Prostate gland (tissue), 2 donors: ENCODE results near the gene ATP9A. TPM values are rescaled to one million over a fixed set of nuclear protein-coding genes. Genes with fewer than 3 reads are reported as not detected.
"Not testable (repeated sequence)": the region's sequence is repeated elsewhere in the genome, so short reads cannot be mapped to it uniquely, and the experiment has no call there.

Experiments used
- DNase-seq: peaks from one replicate; pipeline ENCODE4 v3.0.0-alpha.2; 2019; ENCODE audit warnings: low spot score
- H3K27ac ChIP-seq, 2 donors: fragments of 200-600 bp; sonication (generic); 2 replicates each; pipeline ENCODE4 v1.5.1; 2017 to 2019
- H3K27me3 ChIP-seq: fragments of 200-600 bp; sonication (generic); replicated peaks from 2 replicates; pipeline ENCODE4 v1.5.1; 2019; ENCODE audit not compliant: insufficient read depth
- H3K36me3 ChIP-seq, 2 donors: fragments of 200-600 bp; sonication (generic); 1 replicate in 1 of 2; 2 replicates in 1 of 2; pipeline versions ENCODE4 v1.5.1 to v1.8.1; 2017 to 2019
- H3K4me1 ChIP-seq: fragments of 200-600 bp; sonication (generic); replicated peaks from 2 replicates; pipeline ENCODE4 v1.5.1; 2019
- H3K4me3 ChIP-seq, 2 donors: fragments of 200-600 bp; sonication (generic); 2 replicates each; pipeline ENCODE4 v1.5.1; 2017 to 2019
- H3K9me3 ChIP-seq: fragments of 200-600 bp; sonication (generic); 2 replicates; pipeline ENCODE4 v1.5.1; 2017
- CTCF ChIP-seq, 4 experiments: fragments of 200-600 bp in 2 of 4; fragments of 450-650 bp in 2 of 4; sonication (generic) in 2 of 4; IDR thresholded peaks; 1 replicate in 3 of 4; 2 replicates in 1 of 4; pipeline ENCODE4 v1.5.1; 2016 to 2019; ENCODE audit warnings: antibody characterized with exemption in 4 of 4, mild to moderate bottlenecking in 2 of 4, moderate library complexity in 2 of 4
- POLR2A ChIP-seq: fragments of 450-650 bp; IDR thresholded peaks from one replicate; pipeline ENCODE4 v1.6.1; 2016; ENCODE audit warnings: antibody characterized with exemption, mild to moderate bottlenecking
- POLR2AphosphoS5 ChIP-seq: sonication (generic); formaldehyde crosslinking; IDR thresholded peaks from one replicate; pipeline ENCODE4 v1.6.1; 2017; ENCODE audit warnings: antibody characterized with exemption
- WGBS: methylation state at CpG from one replicate; pipeline ENCODE4 v1.1.5; 2018; 5-methylcytosine and 5-hydroxymethylcytosine counted together
- intact Hi-C: fragments of 100-400 bp; cut with DNase I; formaldehyde crosslinking; loops from one replicate; pipeline ENCODE4 v1.14.2; 2022
- total RNA-seq, 2 donors: library from RNA; depleted of rRNA; stranded (reverse); fragments of >200 nt; gene quantifications; one replicate each; pipeline ENCODE4 v1.1.0, GENCODE V29; 2016

The ATP9A gene
- total RNA-seq, 2 donors from 2014 or later = 35.1 to 118 TPM

GRCh38 chr20:51757226-51757625 lies 11.0 kb downstream of the ATP9A start:
- H3K4me3 ChIP-seq = no peak overlapping the region
- TF ChIP-seq POLR2A = no peak
- no peak for TF ChIP-seq CTCF (IDR thresholded peaks at IDR 0.05)
- peak; percentile 74 for TF ChIP-seq POLR2AphosphoS5
- peak overlapping the region; percentile 67 to 68 for H3K27ac ChIP-seq
- H3K9me3 ChIP-seq = no peaks in the 10 kb centered on the region
- no peaks in the 10 kb centered on the region for H3K36me3 ChIP-seq
- no peaks in the 10 kb centered on the region for H3K27me3 ChIP-seq
- 43% methylated on average over 10 of the region's 10 CpGs for WGBS
- H3K4me1 ChIP-seq = peaks cover 19% of the 10 kb centered on the region
- DNase-seq = peak; percentile 80
- intact Hi-C loops = no loop called here

GRCh38 chr20:51756653-51757052 lies 11.5 kb downstream of the ATP9A start:
- Histone ChIP-seq H3K4me3 (no peak overlapping the region), H3K9me3 (no peaks in the 10 kb centered on the region), H3K36me3 (no peaks in the 10 kb centered on the region), H3K4me1 (peaks cover 24% of the 10 kb centered on the region), H3K27me3 (no peaks in the 10 kb centered on the region), H3K27ac (peak overlapping the region; percentile 67 to 68)
- no peak for TF ChIP-seq CTCF (IDR thresholded peaks at IDR 0.05)
- no peak for TF ChIP-seq POLR2AphosphoS5
- TF ChIP-seq POLR2A = no peak
- WGBS = 65% methylated on average over 3 of the region's 3 CpGs
- intact Hi-C loops = no loop called here
- no peak for DNase-seq

- intact Hi-C loops, H3K36me3 ChIP-seq, DNase-seq, H3K4me3 ChIP-seq, H3K27me3 ChIP-seq, H3K9me3 ChIP-seq: not testable (repeated sequence)
- H3K4me1 ChIP-seq = peaks cover 25% of the 10 kb centered on the region
- peak overlapping the region; percentile 61 to 83 for H3K27ac ChIP-seq
- 92% methylated on average over 8 of the region's 8 CpGs for WGBS
Observed at GRCh38 chr20:51753220-51753619, 15.0 kb downstream of the ATP9A start.

GRCh38 chr20:51752343-51752951 lies 15.7 kb downstream of the ATP9A start:
- DNase-seq = no peak
- 18% methylated on average over 9 of the region's 9 CpGs for WGBS
- H3K27ac ChIP-seq = peak overlapping the region; percentile 61 to 83

GRCh38 chr20:51750770-51751388 lies 17.3 kb downstream of the ATP9A start:
- TF ChIP-seq POLR2A (no peak), CTCF (IDR thresholded peaks at IDR 0.05) (no peak), POLR2AphosphoS5 (no peak)
- Histone ChIP-seq H3K27ac (peak overlapping the region in 1 of 2 donors; percentile 62), H3K36me3 (no peaks in the 10 kb centered on the region), H3K4me3 (no peak overlapping the region), H3K27me3 (no peaks in the 10 kb centered on the region), H3K4me1 (peaks cover 13% of the 10 kb centered on the region), H3K9me3 (no peaks in the 10 kb centered on the region)
- intact Hi-C loops = no loop called here
- DNase-seq = no peak
- 91% methylated on average over 10 of the region's 10 CpGs for WGBS

More at GRCh38 chr20:51752343-51752951, 15.7 kb downstream of the ATP9A start:
- H3K4me1 ChIP-seq = peaks cover 20% of the 10 kb centered on the region
- H3K4me3 ChIP-seq = no peak overlapping the region
- H3K9me3 ChIP-seq = no peaks in the 10 kb centered on the region
- H3K36me3 ChIP-seq = no peaks in the 10 kb centered on the region
- no peaks in the 10 kb centered on the region for H3K27me3 ChIP-seq
- TF ChIP-seq POLR2A (no peak), CTCF (IDR thresholded peaks at IDR 0.05) (no peak), POLR2AphosphoS5 (peak; percentile 76)
- intact Hi-C loops = no loop called here
